Bronchial epithelial cell (primary cell): ENCODE data around the gene ZC3H8. TPM values are rescaled to one million over a fixed set of nuclear protein-coding genes. Genes with fewer than 3 reads are reported as not detected.

Experiments used
- DNase-seq: peaks from one replicate; pipeline ENCODE4 v3.0.0-alpha.2; 2010; ENCODE audit warnings: low read depth
- FAIRE-seq: peaks from 2 replicates; lab custom pipeline; 2011; peaks lifted over from hg19 to GRCh38; lab: Jason Lieb, UNC
- H3K27me3 ChIP-seq: 2 replicates; pipeline ENCODE4 v1.5.1; 2011; ENCODE audit warnings: low read length; ENCODE audit not compliant: control insufficient read depth, insufficient read depth
- H3K36me3 ChIP-seq: 2 replicates; pipeline ENCODE4 v1.5.1; 2011; ENCODE audit warnings: low read length; ENCODE audit not compliant: control insufficient read depth, insufficient read depth
- H3K4me3 ChIP-seq: 2 replicates; pipeline ENCODE4 v1.5.1; 2011; ENCODE audit warnings: mild to moderate bottlenecking, low read depth, low read length, control low read depth
- CTCF ChIP-seq: IDR thresholded peaks from 2 replicates; pipeline ENCODE4 v1.5.1; 2011; ENCODE audit warnings: mild to moderate bottlenecking, moderate library complexity, low read length, control low read depth, inconsistent platforms; ENCODE audit not compliant: insufficient read depth, severe bottlenecking
- total RNA-seq: library from RNA; depleted of rRNA; stranded (reverse); fragments of >200 nt; gene quantifications from 2 replicates; pipeline ENCODE4 v1.2.1, GENCODE V29; 2014

Gene ZC3H8
- total RNA-seq, 1 donor from 2014 or later: 7.9 TPM

GRCh38 chr2:112242384-112242783, 12.5 kb downstream of the ZC3H8 start:
- Histone ChIP-seq H3K4me3 (no peak overlapping the region), H3K36me3 (no peaks in the 10 kb centered on the region), H3K27me3 (no peaks in the 10 kb centered on the region)
- TF ChIP-seq CTCF: no peak
- no peak for DNase-seq
- no peak for FAIRE-seq

GRCh38 chr2:112239862-112240261, 15.0 kb downstream of the ZC3H8 start:
- DNase-seq (no peak), FAIRE-seq (no peak)
- Histone ChIP-seq H3K4me3 (no peak overlapping the region), H3K27me3 (no peaks in the 10 kb centered on the region), H3K36me3 (peaks cover 2% of the 10 kb centered on the region)
- TF ChIP-seq CTCF: no peak

- FAIRE-seq (no peak), DNase-seq (no peak)
- Histone ChIP-seq H3K36me3 (no peaks in the 10 kb centered on the region), H3K27me3 (no peaks in the 10 kb centered on the region), H3K4me3 (no peak overlapping the region)
- TF ChIP-seq CTCF: no peak
Measured at GRCh38 chr2:112230371-112230770, 24.5 kb downstream of the ZC3H8 start.

GRCh38 chr2:112229348-112229747, 25.5 kb downstream of the ZC3H8 start:
- Histone ChIP-seq H3K27me3 (no peaks in the 10 kb centered on the region), H3K36me3 (no peaks in the 10 kb centered on the region), H3K4me3 (no peak overlapping the region)
- no peak for FAIRE-seq
- TF ChIP-seq CTCF: no peak
- peak; percentile 99 for DNase-seq

GRCh38 chr2:112220831-112221230, 34.0 kb downstream of the ZC3H8 start:
- H3K27me3 ChIP-seq: no peaks in the 10 kb centered on the region
- no peak for TF ChIP-seq CTCF
- FAIRE-seq (no peak), DNase-seq (no peak)
- H3K36me3 ChIP-seq: peaks cover 3% of the 10 kb centered on the region
- no peak overlapping the region for H3K4me3 ChIP-seq

GRCh38 chr2:112220186-112220585, 34.7 kb downstream of the ZC3H8 start:
- DNase-seq: no peak
- FAIRE-seq: peak; percentile 18
- H3K4me3 ChIP-seq: no peak overlapping the region
- H3K36me3 ChIP-seq: peaks cover 4% of the 10 kb centered on the region
- TF ChIP-seq CTCF: no peak
- H3K27me3 ChIP-seq: no peaks in the 10 kb centered on the region
